CD8-positive, alpha-beta memory T cell (primary cell): ENCODE results near the gene PDE8A. TPM values are rescaled to one million over a fixed set of nuclear protein-coding genes. Genes with fewer than 3 reads are reported as not detected.

ENCODE experiments used
- CTCF ChIA-PET: fragments of 350-600 bp; sonication (Branson Sonifier 250); formaldehyde crosslinking; loops from one replicate; lab custom pipeline; 2021; ENCODE audit warnings: antibody characterized with exemption; lab: Charles Lee
- POLR2A ChIA-PET: fragments of 350-600 bp; sonication (Branson Sonifier 250); formaldehyde crosslinking; loops from one replicate; lab custom pipeline; 2021; ENCODE audit warnings: antibody characterized with exemption; lab: Charles Lee
- DNase-seq, 5 donors: peaks; one replicate each; pipeline versions ENCODE4 v3.0.0 to v3.0.0-alpha.2; 2020 to 2022; ENCODE audit warnings: mixed read lengths in 1 of 5
- H3K27ac ChIP-seq: one replicate; pipeline ENCODE4 v1.7.0; 2013; ENCODE audit warnings: low read depth, mild to moderate bottlenecking, low read length, moderate library complexity
- H3K27me3 ChIP-seq: 2 replicates; pipeline ENCODE4 v1.7.0; 2013; ENCODE audit warnings: low read length, mild to moderate bottlenecking; ENCODE audit not compliant: insufficient read depth, poor library complexity, severe bottlenecking
- H3K36me3 ChIP-seq: 2 replicates; pipeline ENCODE4 v1.7.0; 2013; ENCODE audit warnings: mild to moderate bottlenecking, low read length, moderate library complexity; ENCODE audit not compliant: insufficient read depth
- H3K4me1 ChIP-seq: 2 replicates; pipeline ENCODE4 v1.7.0; 2013; ENCODE audit warnings: mild to moderate bottlenecking, low read length, moderate library complexity; ENCODE audit not compliant: insufficient read depth
- H3K4me3 ChIP-seq: 2 replicates; pipeline ENCODE4 v1.7.0; 2013; ENCODE audit warnings: mild to moderate bottlenecking, low read length
- H3K9me3 ChIP-seq: 2 replicates; pipeline ENCODE4 v1.7.0; 2013; ENCODE audit warnings: mild to moderate bottlenecking, low read length
- H3K27ac Mint-ChIP-seq, 8 donors: one replicate each; pipeline ENCODE4 v1.8.0; 2020 to 2021; ENCODE audit warnings: mixed read lengths in 8 of 8, mild to moderate bottlenecking in 6 of 8, inconsistent platforms in 3 of 8, moderate library complexity in 3 of 8
- H3K27me3 Mint-ChIP-seq, 2 donors: one replicate each; pipeline ENCODE4 v1.8.0; 2020 to 2021; ENCODE audit warnings: mixed read lengths in 2 of 2, mild to moderate bottlenecking in 1 of 2, moderate library complexity in 1 of 2
- H3K36me3 Mint-ChIP-seq, 3 donors: one replicate each; pipeline ENCODE4 v1.8.0; 2020 to 2021; ENCODE audit warnings: mixed read lengths in 3 of 3, inconsistent platforms in 1 of 3, mild to moderate bottlenecking in 1 of 3
- H3K4me1 Mint-ChIP-seq, 3 donors: one replicate each; pipeline ENCODE4 v1.8.0; 2020 to 2021; ENCODE audit warnings: mixed read lengths in 3 of 3, inconsistent platforms in 1 of 3, mild to moderate bottlenecking in 1 of 3
- H3K4me3 Mint-ChIP-seq, 7 donors: one replicate each; pipeline ENCODE4 v1.8.0; 2020 to 2021; ENCODE audit warnings: mixed read lengths in 7 of 7, mild to moderate bottlenecking in 6 of 7, moderate library complexity in 4 of 7, inconsistent platforms in 2 of 7
- H3K9me3 Mint-ChIP-seq, 5 donors: one replicate each; pipeline ENCODE4 v1.8.0; 2020 to 2022; ENCODE audit warnings: mixed read lengths in 5 of 5, mild to moderate bottlenecking in 3 of 5, moderate library complexity in 2 of 5, inconsistent platforms in 1 of 5
- polyA plus RNA-seq: library from polyadenylated mRNA; unstranded; fragments of 300-500 nt; fragmentation: Illumina TruSeq; gene quantifications from one replicate; pipeline ENCODE4 v1.2.3, GENCODE V29; 2021
- total RNA-seq, 2 experiments: library from RNA; stranded (reverse); gene quantifications; one replicate each; pipeline ENCODE4 v1.2.3, GENCODE V29; 2021

Gene PDE8A
- total and polyA plus RNA-seq, 3 experiments from 2014 or later = 4.4 to 17.6 (median 14.3) TPM

GRCh38 chr15:84944861-84945260 lies 36.8 kb upstream of the PDE8A start:
- ChIA-PET CTCF (no interaction called here), POLR2A (no interaction called here)
- H3K9me3 Mint-ChIP-seq = peaks cover 0 to 4% (median 0%) of the 10 kb centered on the region in 5 donors

GRCh38 chr15:84946772-84947489 lies 34.7 kb upstream of the PDE8A start:
- H3K4me1 Mint-ChIP-seq = no peaks in the 10 kb centered on the region
- peaks cover 7 to 14% of the 10 kb centered on the region in 2 donors for H3K27me3 Mint-ChIP-seq
- H3K27ac Mint-ChIP-seq = no peak overlapping the region
- no peak overlapping the region for H3K4me3 Mint-ChIP-seq
- Histone ChIP-seq H3K36me3 (no peaks in the 10 kb centered on the region), H3K9me3 (no peaks in the 10 kb centered on the region), H3K27me3 (no peaks in the 10 kb centered on the region), H3K27ac (no peak overlapping the region), H3K4me3 (no peak overlapping the region), H3K4me1 (no peaks in the 10 kb centered on the region)
- no peaks in the 10 kb centered on the region for H3K36me3 Mint-ChIP-seq
- no peak for DNase-seq
- POLR2A ChIA-PET = no interaction called here
- peaks cover 0 to 3% (median 0%) of the 10 kb centered on the region in 5 donors for H3K9me3 Mint-ChIP-seq
- CTCF ChIA-PET = interaction anchor here (1.3 to 1.8 kb wide), 2 partner anchors 360 to 376 kb away, joined by 3 to 4 read pairs; no protein-coding TSS in a partner anchor

More at GRCh38 chr15:84944861-84945260, 36.8 kb upstream of the PDE8A start:
- Mint-ChIP-seq H3K4me1 (no peaks in the 10 kb centered on the region), H3K36me3 (no peaks in the 10 kb centered on the region), H3K27me3 (peaks cover 7 to 8% of the 10 kb centered on the region in 2 donors), H3K27ac (no peak overlapping the region), H3K4me3 (no peak overlapping the region)
- Histone ChIP-seq H3K4me3 (no peak overlapping the region), H3K27ac (no peak overlapping the region), H3K27me3 (no peaks in the 10 kb centered on the region), H3K9me3 (no peaks in the 10 kb centered on the region), H3K36me3 (no peaks in the 10 kb centered on the region), H3K4me1 (no peaks in the 10 kb centered on the region)
- no peak for DNase-seq

- Histone ChIP-seq H3K36me3 (no peaks in the 10 kb centered on the region), H3K4me1 (no peaks in the 10 kb centered on the region), H3K9me3 (no peaks in the 10 kb centered on the region), H3K27me3 (no peaks in the 10 kb centered on the region), H3K27ac (no peak overlapping the region), H3K4me3 (no peak overlapping the region)
- H3K36me3 Mint-ChIP-seq = no peaks in the 10 kb centered on the region
- H3K9me3 Mint-ChIP-seq = peaks cover 0 to 3% (median 0%) of the 10 kb centered on the region in 5 donors
- ChIA-PET CTCF (interaction anchor here (1.3 to 1.8 kb wide), 3 partner anchors 12 to 377 kb away, joined by 3 to 4 read pairs (median 4); no protein-coding TSS in a partner anchor), POLR2A (no interaction called here)
- H3K4me3 Mint-ChIP-seq = no peak overlapping the region
- no peak for DNase-seq
- peaks cover 4 to 17% of the 10 kb centered on the region in 2 donors for H3K27me3 Mint-ChIP-seq
- H3K27ac Mint-ChIP-seq = no peak overlapping the region
- no peaks in the 10 kb centered on the region for H3K4me1 Mint-ChIP-seq
Observed at GRCh38 chr15:84947947-84948830, 33.5 kb upstream of the PDE8A start.

GRCh38 chr15:84949043-84949442 lies 32.6 kb upstream of the PDE8A start:
- peaks cover 5 to 17% of the 10 kb centered on the region in 2 donors for H3K27me3 Mint-ChIP-seq
- H3K9me3 Mint-ChIP-seq = peaks cover 0 to 3% (median 0%) of the 10 kb centered on the region in 5 donors
- no peak overlapping the region for H3K4me3 ChIP-seq
- H3K27ac Mint-ChIP-seq = no peak overlapping the region
- H3K36me3 ChIP-seq = no peaks in the 10 kb centered on the region
- CTCF ChIA-PET = interaction anchor here (1.4 kb wide), 1 partner anchor 13 kb away, joined by 4 read pairs; no protein-coding TSS in a partner anchor
- no peaks in the 10 kb centered on the region for H3K4me1 ChIP-seq
- no peaks in the 10 kb centered on the region for H3K27me3 ChIP-seq
- no peak for DNase-seq
- no peak overlapping the region for H3K27ac ChIP-seq
- H3K4me1 Mint-ChIP-seq = no peaks in the 10 kb centered on the region
- no peaks in the 10 kb centered on the region for H3K36me3 Mint-ChIP-seq
- H3K4me3 Mint-ChIP-seq = no peak overlapping the region
- POLR2A ChIA-PET = no interaction called here
- H3K9me3 ChIP-seq = no peaks in the 10 kb centered on the region

GRCh38 chr15:84949845-84950569 lies 31.6 kb upstream of the PDE8A start:
- no peaks in the 10 kb centered on the region for H3K9me3 ChIP-seq
- POLR2A ChIA-PET = no interaction called here
- peaks cover 5 to 17% of the 10 kb centered on the region in 2 donors for H3K27me3 Mint-ChIP-seq
- no peak overlapping the region for H3K27ac Mint-ChIP-seq
- H3K4me1 Mint-ChIP-seq = no peaks in the 10 kb centered on the region
- no peak for DNase-seq
- no peaks in the 10 kb centered on the region for H3K36me3 Mint-ChIP-seq
- no peak overlapping the region for H3K4me3 Mint-ChIP-seq
- H3K4me3 ChIP-seq = no peak overlapping the region
- H3K36me3 ChIP-seq = no peaks in the 10 kb centered on the region
- peaks cover 0 to 3% (median 0%) of the 10 kb centered on the region in 5 donors for H3K9me3 Mint-ChIP-seq
- no peaks in the 10 kb centered on the region for H3K4me1 ChIP-seq
- H3K27ac ChIP-seq = peak overlapping the region; percentile 64
- H3K27me3 ChIP-seq = no peaks in the 10 kb centered on the region
- CTCF ChIA-PET = interaction anchor here (0.7 to 1.6 kb wide), 2 partner anchors 94 to 334 kb away, joined by 3 to 4 read pairs; no protein-coding TSS in a partner anchor

- ChIA-PET POLR2A (no interaction called here), CTCF (interaction anchor here (0.7 to 1.6 kb wide), 2 partner anchors 93 to 334 kb away, joined by 3 to 4 read pairs; no protein-coding TSS in a partner anchor)
- Histone ChIP-seq H3K4me1 (no peaks in the 10 kb centered on the region), H3K4me3 (no peak overlapping the region), H3K27ac (peak overlapping the region; percentile 64), H3K36me3 (no peaks in the 10 kb centered on the region), H3K27me3 (no peaks in the 10 kb centered on the region), H3K9me3 (no peaks in the 10 kb centered on the region)
- H3K27me3 Mint-ChIP-seq = peaks cover 5 to 17% of the 10 kb centered on the region in 2 donors
- no peak overlapping the region for H3K27ac Mint-ChIP-seq
- no peak overlapping the region for H3K4me3 Mint-ChIP-seq
- H3K36me3 Mint-ChIP-seq = no peaks in the 10 kb centered on the region
- DNase-seq = no peak
- peaks cover 0 to 3% (median 0%) of the 10 kb centered on the region in 5 donors for H3K9me3 Mint-ChIP-seq
- H3K4me1 Mint-ChIP-seq = peaks cover 0 to 3% (median 0%) of the 10 kb centered on the region in 3 donors
Observed at GRCh38 chr15:84950570-84951111, 31.0 kb upstream of the PDE8A start.

GRCh38 chr15:84951736-84952135 lies 29.9 kb upstream of the PDE8A start:
- H3K9me3 Mint-ChIP-seq = peaks cover 0 to 3% (median 0%) of the 10 kb centered on the region in 5 donors
- no peaks in the 10 kb centered on the region for H3K9me3 ChIP-seq
- no peak overlapping the region for H3K4me3 Mint-ChIP-seq

More at GRCh38 chr15:84951736-84952135, 29.9 kb upstream of the PDE8A start:
- ChIA-PET POLR2A (no interaction called here), CTCF (interaction anchor here (1.1 kb wide), 1 partner anchor 78 kb away, joined by 3 read pairs; no protein-coding TSS in a partner anchor)
- Mint-ChIP-seq H3K36me3 (no peaks in the 10 kb centered on the region), H3K27ac (no peak overlapping the region), H3K27me3 (peaks cover 5 to 22% of the 10 kb centered on the region in 2 donors), H3K4me1 (peaks cover 3 to 7% (median 4%) of the 10 kb centered on the region in 3 donors)
- DNase-seq = no peak
- Histone ChIP-seq H3K4me3 (no peak overlapping the region), H3K4me1 (no peaks in the 10 kb centered on the region), H3K27ac (no peak overlapping the region), H3K36me3 (no peaks in the 10 kb centered on the region), H3K27me3 (no peaks in the 10 kb centered on the region)
